ENCODE results near the gene FOXJ3.

Gene FOXJ3

GRCh38 chr1:42139444-42139843 is 195.6 kb downstream of the FOXJ3 start:
- DNase-seq: no peak

- DNase-seq: no peak
Measured at GRCh38 chr1:42138586-42138985, 196.4 kb downstream of the FOXJ3 start.

DNA sequence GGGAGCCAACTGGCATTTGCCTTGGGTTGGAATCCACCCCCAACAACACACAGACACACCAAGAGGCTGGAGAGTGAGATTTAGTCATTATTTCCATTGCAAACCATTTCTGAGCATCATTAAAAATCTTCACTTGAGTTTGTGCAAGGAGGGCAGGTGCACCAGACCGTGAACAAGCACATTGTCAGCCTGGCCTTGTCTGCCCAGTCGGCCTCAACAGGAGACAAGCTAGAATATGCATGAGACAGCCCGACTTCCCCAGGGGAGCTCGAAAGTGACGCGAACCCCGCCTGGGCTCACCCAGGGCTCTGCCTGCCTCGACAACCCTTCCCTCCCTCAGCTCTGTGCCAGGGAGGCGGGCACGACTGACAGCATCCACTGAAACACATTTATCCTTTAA is 197.3 kb downstream of the FOXJ3 start:
- DNase-seq: no peak

DNA sequence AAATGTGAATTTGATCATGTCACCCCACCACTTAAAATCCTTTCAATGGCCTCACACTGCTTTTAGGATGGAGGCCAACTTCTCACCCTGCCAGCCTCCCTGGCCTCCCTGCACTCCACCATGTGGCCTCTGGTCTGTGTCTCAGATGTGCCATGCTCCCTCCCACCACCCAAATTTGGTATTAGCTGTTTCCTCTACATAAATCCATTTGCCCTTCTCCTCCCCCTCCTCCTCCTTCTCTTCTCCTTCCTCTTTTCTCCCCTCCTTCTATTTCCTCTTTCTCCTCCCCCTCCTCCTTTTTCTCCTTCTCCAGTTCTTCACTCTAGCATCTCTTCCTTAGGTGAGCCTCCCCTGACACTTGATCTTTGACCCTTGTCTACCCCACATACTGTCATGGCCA is 198.6 kb downstream of the FOXJ3 start:
- no peak for DNase-seq

GRCh38 chr1:42135426-42135825 is 199.6 kb downstream of the FOXJ3 start:
- DNase-seq: no peak

DNA sequence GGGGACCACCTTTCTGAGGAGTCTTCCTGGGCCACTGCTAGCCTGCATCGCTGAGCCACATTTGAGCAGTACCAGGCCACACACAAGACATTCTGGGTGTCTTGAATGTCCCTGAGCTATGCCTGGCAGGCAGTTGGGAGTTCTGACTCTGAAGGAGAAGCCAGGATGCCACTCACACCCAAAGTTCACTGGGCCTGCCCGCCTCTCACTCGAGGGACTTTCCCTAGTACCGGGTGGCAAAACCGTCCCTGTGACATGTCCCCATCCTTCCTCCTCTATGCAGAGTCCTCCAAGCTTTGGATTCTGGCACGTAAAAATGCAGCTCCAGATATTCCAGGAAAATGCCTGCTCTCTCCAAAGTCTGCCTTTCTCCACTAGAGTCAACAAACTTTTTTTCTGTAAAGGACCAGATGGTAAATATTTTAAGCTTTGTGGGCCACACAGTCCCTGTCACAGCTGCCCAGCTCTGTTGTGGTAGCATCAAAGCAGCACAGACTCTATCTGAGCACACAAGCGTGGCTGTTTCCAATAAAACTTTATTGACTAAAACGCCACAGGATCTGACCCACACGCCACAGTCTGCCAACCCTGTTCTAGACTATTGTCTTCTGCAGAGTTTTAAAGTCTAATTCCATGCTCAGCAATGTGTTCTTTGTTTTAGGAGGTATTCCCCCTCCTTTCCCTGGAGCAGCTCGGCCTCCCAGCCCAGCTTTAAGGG is 201.1 kb downstream of the FOXJ3 start:
- no peak for DNase-seq

DNA sequence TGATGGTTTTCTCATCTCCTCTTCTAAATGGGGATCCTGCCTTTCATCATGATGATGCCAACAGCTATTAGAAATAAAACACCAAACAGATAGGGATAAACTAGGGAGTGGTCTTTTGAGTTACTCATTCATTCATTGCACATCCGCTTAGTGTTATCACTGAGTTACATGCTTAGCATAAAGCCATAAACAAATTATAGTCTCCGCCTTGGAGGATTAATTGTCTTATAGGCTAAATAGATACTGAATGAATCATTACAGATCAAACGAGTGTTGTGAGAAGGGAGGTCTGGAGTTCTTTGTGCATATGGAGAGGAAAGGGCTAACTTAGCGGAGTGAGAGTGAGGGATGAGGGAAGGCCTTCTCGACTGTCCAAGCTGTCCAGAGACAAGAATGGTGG is 201.6 kb downstream of the FOXJ3 start:
- no peak for DNase-seq

DNA sequence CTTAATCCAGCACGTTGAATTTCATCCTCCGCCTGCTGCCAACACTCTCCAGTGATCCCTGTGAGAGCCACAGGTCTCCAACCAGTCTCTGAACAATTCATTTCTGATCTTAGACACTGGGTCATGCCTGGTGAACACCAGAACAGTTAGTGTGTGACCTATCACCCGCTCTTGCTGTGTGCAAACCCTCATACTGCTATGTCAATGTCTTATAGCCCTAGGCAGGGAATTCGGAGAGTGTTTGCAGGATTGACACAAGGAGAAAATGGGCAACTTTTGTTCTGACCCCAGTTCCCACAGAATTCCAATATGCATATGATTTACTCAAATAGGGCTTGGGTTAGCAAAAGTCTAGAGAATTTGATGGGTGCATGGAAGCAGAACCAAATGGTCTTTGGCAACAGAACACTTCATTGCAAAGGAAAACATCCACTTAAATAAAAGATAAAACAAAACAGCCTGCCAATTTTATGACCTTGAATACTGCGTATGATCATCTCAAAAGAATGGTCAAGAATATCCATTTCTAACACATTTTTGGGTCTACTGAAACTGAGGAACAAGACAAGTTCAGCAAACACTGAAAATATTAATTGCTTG is 204.9 kb downstream of the FOXJ3 start:
- no peak for DNase-seq

DNA sequence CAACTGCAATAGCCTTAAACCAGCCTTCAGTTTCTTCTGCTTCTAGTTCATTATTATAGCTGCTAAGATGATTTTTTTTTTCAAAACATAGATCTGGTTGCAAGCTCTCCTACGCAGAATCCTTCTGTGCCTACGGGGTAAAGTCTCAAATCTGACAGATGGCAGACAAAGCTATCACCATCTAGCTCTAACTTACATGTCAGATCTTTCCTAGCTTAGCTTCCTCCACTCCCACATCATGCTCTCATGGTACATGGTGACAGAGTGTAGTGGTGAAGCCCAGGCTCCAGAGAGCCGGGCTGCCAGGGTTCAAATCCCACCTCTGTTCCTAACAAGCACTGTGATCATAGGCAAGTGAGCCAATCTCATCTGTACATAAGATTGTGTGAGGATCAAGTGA is 206.1 kb downstream of the FOXJ3 start:
- no peak for DNase-seq

DNA sequence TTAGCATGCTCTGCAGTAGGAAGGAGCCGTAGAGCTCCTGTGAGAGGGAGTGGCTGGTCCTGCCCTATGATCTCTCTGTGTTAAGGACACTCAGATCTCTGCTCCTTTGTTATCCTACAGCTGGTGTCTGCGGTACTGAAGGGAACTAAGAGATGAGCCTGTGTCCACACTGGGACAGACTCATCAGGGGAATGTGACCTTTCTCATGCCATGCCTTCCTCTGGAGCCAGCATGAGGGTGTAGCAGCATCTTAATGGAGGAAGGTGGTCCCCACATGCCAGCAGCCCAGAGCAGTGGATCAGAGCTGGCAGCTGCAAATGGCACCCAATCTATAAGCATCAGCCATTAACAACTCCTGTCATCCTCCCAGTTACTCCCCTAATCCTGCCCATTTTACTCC is 206.5 kb downstream of the FOXJ3 start:
- DNase-seq: no peak

- DNase-seq: no peak
Measured at GRCh38 chr1:42127767-42128166, 207.3 kb downstream of the FOXJ3 start.
